ENCODE results near the gene ATP6V0D1.

Gene ATP6V0D1

DNA sequence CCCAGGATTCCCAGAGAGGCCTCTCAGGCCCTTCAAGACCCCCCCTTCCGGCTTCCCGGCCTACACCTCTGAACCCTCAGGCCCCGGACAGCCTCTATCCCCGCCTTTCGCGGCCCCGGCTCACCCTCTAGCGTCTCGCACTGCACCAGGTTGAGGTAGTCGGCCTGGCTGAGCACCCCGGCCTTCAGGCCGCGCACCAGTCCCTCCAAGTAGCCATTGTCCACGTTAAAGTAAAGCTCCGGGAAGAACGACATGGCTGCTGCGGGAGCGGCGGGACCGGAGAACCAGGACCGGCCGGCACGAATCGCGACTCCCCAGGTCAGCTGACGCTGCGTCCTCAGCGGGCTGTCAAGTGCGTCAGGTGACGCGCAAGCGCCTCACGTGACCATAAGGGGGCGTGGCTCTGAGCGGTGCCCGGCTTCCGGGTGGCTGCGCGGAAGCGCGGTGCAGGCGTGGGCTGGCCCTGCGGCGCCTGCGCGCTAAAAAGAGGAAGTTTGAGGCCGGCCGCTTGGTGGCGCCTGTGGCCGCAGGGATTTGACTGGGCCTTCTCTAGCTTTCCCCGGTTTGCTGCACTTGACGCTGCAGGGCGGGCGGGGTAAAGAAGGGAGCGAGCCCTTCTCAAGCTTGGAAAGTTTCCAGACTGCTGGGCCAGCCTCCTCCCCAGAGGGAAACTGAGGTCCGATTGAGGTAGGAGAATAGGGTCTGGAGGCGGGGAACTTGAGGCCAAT, at the start of gene ATP6V0D1:
Gene ATP6V0D1 (minus strand): TSS at position 325 of the 728 bp plus-strand sequence. CDS start 71 bp downstream, at position 254.
- H3K9me3 ChIP-seq (ENCODE audit: control insufficient read depth, insufficient read depth, low read depth, low read length) = no peaks in the 10 kb centered on the region
- TF ChIP-seq ZNF747 (tag by site-specific recombination; IDR thresholded peaks at IDR 0.05) (no peak), KLF16 (tag by site-specific recombination; IDR thresholded peaks at IDR 0.05) (peak; percentile 95), EGR2 (tag by site-specific recombination; IDR thresholded peaks at IDR 0.05; ENCODE audit: low read depth) (peak; percentile 44), TRIM28 (IDR thresholded peaks at IDR 0.05; ENCODE audit: borderline replicate concordance, low read length) (no peak), KLF9 (tag by site-specific recombination; IDR thresholded peaks at IDR 0.05; ENCODE audit: low read depth) (peak; percentile 99), KLF10 (tag by site-specific recombination; IDR thresholded peaks at IDR 0.05) (peak; percentile 82), ZNF335 (tag by site-specific recombination; conservative IDR thresholded peaks at IDR 0.05) (peak; percentile 100), ZNF202 (tag by site-specific recombination; IDR thresholded peaks at IDR 0.05; ENCODE audit: borderline replicate concordance) (no peak), ZNF37A (tag by site-specific recombination; IDR thresholded peaks at IDR 0.05) (no peak), ZBTB17 (tag by site-specific recombination; IDR thresholded peaks at IDR 0.05) (peak; percentile 41), ZSCAN30 (tag by site-specific recombination; IDR thresholded peaks at IDR 0.05) (0 out of 2 replicates have a peak, but pooled peaks have one; percentile 43), WT1 (tag by site-specific recombination; IDR thresholded peaks at IDR 0.05) (peak; percentile 15; the same call in 1 of the 2 replicates), SP3 (tag by site-specific recombination; IDR thresholded peaks at IDR 0.05) (peak; percentile 87), SP7 (tag by site-specific recombination; IDR thresholded peaks at IDR 0.05) (peak; percentile 79), KLF8 (tag by site-specific recombination; IDR thresholded peaks at IDR 0.05) (peak; percentile 56; the same call in 1 of the 2 replicates), ZNF558 (tag by site-specific recombination; IDR thresholded peaks at IDR 0.05) (no peak), ZIC2 (tag by site-specific recombination; IDR thresholded peaks at IDR 0.05) (peak; percentile 60; the same call in 1 of the 2 replicates)
- TF ChIP-seq, protein P1, sequence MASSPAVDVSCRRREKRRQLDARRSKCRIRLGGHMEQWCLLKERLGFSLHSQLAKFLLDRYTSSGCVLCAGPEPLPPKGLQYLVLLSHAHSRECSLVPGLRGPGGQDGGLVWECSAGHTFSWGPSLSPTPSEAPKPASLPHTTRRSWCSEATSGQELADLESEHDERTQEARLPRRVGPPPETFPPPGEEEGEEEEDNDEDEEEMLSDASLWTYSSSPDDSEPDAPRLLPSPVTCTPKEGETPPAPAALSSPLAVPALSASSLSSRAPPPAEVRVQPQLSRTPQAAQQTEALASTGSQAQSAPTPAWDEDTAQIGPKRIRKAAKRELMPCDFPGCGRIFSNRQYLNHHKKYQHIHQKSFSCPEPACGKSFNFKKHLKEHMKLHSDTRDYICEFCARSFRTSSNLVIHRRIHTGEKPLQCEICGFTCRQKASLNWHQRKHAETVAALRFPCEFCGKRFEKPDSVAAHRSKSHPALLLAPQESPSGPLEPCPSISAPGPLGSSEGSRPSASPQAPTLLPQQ (tag by site-specific recombination; IDR thresholded peaks at IDR 0.05) = peak; percentile 40; the same call in 1 of the 2 replicates
- TF ChIP-seq, protein P2, sequence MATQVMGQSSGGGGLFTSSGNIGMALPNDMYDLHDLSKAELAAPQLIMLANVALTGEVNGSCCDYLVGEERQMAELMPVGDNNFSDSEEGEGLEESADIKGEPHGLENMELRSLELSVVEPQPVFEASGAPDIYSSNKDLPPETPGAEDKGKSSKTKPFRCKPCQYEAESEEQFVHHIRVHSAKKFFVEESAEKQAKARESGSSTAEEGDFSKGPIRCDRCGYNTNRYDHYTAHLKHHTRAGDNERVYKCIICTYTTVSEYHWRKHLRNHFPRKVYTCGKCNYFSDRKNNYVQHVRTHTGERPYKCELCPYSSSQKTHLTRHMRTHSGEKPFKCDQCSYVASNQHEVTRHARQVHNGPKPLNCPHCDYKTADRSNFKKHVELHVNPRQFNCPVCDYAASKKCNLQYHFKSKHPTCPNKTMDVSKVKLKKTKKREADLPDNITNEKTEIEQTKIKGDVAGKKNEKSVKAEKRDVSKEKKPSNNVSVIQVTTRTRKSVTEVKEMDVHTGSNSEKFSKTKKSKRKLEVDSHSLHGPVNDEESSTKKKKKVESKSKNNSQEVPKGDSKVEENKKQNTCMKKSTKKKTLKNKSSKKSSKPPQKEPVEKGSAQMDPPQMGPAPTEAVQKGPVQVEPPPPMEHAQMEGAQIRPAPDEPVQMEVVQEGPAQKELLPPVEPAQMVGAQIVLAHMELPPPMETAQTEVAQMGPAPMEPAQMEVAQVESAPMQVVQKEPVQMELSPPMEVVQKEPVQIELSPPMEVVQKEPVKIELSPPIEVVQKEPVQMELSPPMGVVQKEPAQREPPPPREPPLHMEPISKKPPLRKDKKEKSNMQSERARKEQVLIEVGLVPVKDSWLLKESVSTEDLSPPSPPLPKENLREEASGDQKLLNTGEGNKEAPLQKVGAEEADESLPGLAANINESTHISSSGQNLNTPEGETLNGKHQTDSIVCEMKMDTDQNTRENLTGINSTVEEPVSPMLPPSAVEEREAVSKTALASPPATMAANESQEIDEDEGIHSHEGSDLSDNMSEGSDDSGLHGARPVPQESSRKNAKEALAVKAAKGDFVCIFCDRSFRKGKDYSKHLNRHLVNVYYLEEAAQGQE (tag by site-specific recombination; IDR thresholded peaks at IDR 0.05) = no peak; the same call in 1 of the 2 replicates
- TF ChIP-seq, protein P3, sequence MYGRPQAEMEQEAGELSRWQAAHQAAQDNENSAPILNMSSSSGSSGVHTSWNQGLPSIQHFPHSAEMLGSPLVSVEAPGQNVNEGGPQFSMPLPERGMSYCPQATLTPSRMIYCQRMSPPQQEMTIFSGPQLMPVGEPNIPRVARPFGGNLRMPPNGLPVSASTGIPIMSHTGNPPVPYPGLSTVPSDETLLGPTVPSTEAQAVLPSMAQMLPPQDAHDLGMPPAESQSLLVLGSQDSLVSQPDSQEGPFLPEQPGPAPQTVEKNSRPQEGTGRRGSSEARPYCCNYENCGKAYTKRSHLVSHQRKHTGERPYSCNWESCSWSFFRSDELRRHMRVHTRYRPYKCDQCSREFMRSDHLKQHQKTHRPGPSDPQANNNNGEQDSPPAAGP (tag by site-specific recombination; IDR thresholded peaks at IDR 0.05) = peak; percentile 43; the same call in 1 of the 2 replicates
- TF ChIP-seq, protein P4, sequence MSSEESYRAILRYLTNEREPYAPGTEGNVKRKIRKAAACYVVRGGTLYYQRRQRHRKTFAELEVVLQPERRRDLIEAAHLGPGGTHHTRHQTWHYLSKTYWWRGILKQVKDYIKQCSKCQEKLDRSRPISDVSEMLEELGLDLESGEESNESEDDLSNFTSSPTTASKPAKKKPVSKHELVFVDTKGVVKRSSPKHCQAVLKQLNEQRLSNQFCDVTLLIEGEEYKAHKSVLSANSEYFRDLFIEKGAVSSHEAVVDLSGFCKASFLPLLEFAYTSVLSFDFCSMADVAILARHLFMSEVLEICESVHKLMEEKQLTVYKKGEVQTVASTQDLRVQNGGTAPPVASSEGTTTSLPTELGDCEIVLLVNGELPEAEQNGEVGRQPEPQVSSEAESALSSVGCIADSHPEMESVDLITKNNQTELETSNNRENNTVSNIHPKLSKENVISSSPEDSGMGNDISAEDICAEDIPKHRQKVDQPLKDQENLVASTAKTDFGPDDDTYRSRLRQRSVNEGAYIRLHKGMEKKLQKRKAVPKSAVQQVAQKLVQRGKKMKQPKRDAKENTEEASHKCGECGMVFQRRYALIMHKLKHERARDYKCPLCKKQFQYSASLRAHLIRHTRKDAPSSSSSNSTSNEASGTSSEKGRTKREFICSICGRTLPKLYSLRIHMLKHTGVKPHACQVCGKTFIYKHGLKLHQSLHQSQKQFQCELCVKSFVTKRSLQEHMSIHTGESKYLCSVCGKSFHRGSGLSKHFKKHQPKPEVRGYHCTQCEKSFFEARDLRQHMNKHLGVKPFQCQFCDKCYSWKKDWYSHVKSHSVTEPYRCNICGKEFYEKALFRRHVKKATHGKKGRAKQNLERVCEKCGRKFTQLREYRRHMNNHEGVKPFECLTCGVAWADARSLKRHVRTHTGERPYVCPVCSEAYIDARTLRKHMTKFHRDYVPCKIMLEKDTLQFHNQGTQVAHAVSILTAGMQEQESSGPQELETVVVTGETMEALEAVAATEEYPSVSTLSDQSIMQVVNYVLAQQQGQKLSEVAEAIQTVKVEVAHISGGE (tag by site-specific recombination; conservative IDR thresholded peaks at IDR 0.05; ENCODE audit: low read depth) = peak; percentile 59
- TF ChIP-seq, protein P5, sequence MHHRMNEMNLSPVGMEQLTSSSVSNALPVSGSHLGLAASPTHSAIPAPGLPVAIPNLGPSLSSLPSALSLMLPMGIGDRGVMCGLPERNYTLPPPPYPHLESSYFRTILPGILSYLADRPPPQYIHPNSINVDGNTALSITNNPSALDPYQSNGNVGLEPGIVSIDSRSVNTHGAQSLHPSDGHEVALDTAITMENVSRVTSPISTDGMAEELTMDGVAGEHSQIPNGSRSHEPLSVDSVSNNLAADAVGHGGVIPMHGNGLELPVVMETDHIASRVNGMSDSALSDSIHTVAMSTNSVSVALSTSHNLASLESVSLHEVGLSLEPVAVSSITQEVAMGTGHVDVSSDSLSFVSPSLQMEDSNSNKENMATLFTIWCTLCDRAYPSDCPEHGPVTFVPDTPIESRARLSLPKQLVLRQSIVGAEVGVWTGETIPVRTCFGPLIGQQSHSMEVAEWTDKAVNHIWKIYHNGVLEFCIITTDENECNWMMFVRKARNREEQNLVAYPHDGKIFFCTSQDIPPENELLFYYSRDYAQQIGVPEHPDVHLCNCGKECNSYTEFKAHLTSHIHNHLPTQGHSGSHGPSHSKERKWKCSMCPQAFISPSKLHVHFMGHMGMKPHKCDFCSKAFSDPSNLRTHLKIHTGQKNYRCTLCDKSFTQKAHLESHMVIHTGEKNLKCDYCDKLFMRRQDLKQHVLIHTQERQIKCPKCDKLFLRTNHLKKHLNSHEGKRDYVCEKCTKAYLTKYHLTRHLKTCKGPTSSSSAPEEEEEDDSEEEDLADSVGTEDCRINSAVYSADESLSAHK (tag by site-specific recombination; IDR thresholded peaks at IDR 0.05) = 0 out of 2 replicates have a peak, but pooled peaks have one; percentile 6
- TF ChIP-seq, protein P6, sequence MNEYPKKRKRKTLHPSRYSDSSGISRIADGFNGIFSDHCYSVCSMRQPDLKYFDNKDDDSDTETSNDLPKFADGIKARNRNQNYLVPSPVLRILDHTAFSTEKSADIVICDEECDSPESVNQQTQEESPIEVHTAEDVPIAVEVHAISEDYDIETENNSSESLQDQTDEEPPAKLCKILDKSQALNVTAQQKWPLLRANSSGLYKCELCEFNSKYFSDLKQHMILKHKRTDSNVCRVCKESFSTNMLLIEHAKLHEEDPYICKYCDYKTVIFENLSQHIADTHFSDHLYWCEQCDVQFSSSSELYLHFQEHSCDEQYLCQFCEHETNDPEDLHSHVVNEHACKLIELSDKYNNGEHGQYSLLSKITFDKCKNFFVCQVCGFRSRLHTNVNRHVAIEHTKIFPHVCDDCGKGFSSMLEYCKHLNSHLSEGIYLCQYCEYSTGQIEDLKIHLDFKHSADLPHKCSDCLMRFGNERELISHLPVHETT (tag by site-specific recombination; IDR thresholded peaks at IDR 0.05) = peak; percentile 10; the same call in 1 of the 2 replicates

More for the DNA sequence above, at the start of gene ATP6V0D1:
- Histone ChIP-seq H3K27ac (ENCODE audit: extremely low read depth, low read depth, low read length) (peak within 1 kb of the TSS; percentile 18; the same call in 1 of the 2 replicates), H3K4me1 (ENCODE audit: control insufficient read depth, insufficient read depth, low read length) (no peaks in the 10 kb centered on the region), H3K4me3 (ENCODE audit: low read depth, low read length) (peak within 1 kb of the TSS; percentile 97), H3K36me3 (ENCODE audit: control insufficient read depth in 2 of 2, insufficient read depth in 1 of 2, low read length in 2 of 2) (peaks cover 0 to 24% of the 10 kb centered on the region in 2 experiments; a peak in 1 of 3 replicates)
- CTCF ChIA-PET = interaction anchor here (0.5 to 2.7 kb wide), 32 partner anchors 8 to 975 kb away, joined by 3 to 17 read pairs (median 4); partner anchors contain the start of genes KCTD19, LRRC36, NRN1L and RIPOR1
- POLR2A ChIA-PET = interaction anchor here (0.5 to 1.8 kb wide), 11 partner anchors 13 to 357 kb away, joined by 3 to 7 read pairs (median 3); partner anchors contain the start of genes CTCF and FHOD1
